Vagina (tissue), 2 donors: ENCODE data around the gene LRRC4B.
A peak's percentile ranks its signal among the peaks of the same experiment; 100 is the strongest.

Experiments used
- POLR2A ChIP-seq, 2 donors: fragments of 450-650 bp; IDR thresholded peaks; one replicate each; pipeline ENCODE4 v1.6.1; 2017; ENCODE audit warnings: antibody characterized with exemption in 2 of 2, mild to moderate bottlenecking in 2 of 2, moderate library complexity in 2 of 2
- TF ChIP-seq, protein P1 (sequence below), 3 experiments: fragments of 450-650 bp in 2 of 3; fragments of 200-600 bp in 1 of 3; sonication (generic) in 1 of 3; IDR thresholded peaks; one replicate each; pipeline ENCODE4 v1.5.1; 2017 to 2019; ENCODE audit warnings: antibody characterized with exemption in 3 of 3, mild to moderate bottlenecking in 2 of 3, moderate library complexity in 2 of 3

DNA sequence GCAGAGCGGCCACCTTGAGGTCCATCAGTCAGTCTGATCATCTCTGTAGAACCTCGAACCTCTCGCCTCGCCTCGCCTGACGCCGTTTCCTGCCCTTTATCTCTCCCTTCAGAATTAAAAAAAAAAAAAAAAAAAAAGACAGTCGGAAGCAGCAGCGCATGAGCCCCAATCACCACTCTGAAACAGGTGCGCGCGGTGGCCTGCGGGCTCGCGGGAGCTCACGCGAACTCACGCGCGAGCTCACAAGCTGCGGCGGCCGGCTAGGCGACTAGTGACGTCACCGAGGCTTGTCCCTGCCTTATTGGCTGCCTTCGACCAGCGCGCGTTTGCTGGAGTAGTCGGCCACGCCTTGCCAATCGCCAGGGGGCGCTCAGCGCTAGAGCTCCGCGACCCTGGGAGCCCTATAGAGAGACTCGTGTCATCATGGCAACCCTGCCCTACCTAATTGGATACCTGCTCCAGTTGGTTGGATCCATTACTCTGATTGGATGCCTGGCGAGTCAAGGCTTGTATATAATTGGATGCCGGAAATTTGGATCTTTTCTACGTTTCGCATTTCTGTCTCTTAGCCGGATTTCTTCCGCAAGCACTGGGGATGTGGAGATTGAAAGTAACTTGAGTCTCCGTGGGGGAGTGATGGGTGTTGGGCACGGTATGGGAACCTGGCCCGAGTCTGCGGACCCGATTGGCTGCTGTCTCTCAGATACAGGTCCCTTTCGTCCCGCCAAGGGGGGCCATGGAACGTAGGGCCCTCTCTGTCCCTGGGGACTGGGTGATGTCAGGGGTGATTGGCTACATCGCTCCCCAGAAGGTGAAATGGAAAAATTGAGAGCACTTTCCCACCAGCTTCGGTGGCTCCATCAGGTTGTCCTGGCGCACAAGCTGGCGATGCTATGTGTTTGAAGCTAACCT lies 39.9 kb upstream of the LRRC4B start:
- TF ChIP-seq, protein P1, sequence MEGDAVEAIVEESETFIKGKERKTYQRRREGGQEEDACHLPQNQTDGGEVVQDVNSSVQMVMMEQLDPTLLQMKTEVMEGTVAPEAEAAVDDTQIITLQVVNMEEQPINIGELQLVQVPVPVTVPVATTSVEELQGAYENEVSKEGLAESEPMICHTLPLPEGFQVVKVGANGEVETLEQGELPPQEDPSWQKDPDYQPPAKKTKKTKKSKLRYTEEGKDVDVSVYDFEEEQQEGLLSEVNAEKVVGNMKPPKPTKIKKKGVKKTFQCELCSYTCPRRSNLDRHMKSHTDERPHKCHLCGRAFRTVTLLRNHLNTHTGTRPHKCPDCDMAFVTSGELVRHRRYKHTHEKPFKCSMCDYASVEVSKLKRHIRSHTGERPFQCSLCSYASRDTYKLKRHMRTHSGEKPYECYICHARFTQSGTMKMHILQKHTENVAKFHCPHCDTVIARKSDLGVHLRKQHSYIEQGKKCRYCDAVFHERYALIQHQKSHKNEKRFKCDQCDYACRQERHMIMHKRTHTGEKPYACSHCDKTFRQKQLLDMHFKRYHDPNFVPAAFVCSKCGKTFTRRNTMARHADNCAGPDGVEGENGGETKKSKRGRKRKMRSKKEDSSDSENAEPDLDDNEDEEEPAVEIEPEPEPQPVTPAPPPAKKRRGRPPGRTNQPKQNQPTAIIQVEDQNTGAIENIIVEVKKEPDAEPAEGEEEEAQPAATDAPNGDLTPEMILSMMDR (IDR thresholded peaks at IDR 0.05) = peak in 1 of 3 experiments; percentile 9
- no peak for TF ChIP-seq POLR2A (IDR thresholded peaks at IDR 0.05)
